ENCODE results near the gene DTX3L. TPM values are rescaled to one million over a fixed set of nuclear protein-coding genes. Genes with fewer than 3 reads are reported as not detected.

The DTX3L gene
- polyA plus RNA-seq, 3 donors = 8.6 to 29.0 (median 17.7) TPM

DNA sequence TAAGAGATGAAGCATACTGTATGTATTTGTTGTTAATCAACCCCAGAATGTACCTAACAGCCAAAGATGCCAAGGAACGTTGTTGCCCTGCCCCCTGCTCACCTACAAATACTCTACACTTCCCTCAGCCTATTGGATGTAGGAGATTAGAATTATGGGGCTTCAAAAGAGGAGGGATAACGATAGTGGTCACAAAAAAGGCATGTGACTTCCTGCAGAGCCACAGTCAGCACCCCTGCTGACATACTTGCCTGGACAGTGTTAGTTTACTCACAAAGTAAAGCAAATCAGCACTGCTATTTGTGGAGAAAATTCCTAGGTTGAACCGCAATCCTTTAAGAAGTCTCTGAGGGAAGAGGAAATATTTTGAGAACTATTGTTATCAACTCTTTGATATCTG lies 51.2 kb downstream of the DTX3L start:
- Mint-ChIP-seq H3K4me1 (peaks cover 4% of the 10 kb centered on the region), H3K27me3 (ENCODE audit: low read depth in 3 of 3) (peaks cover 0 to 4% (median 1%) of the 10 kb centered on the region in 3 donors), H3K4me3 (no peak overlapping the region), H3K27ac (no peak overlapping the region), H3K9me3 (peaks cover 0 to 3% (median 0%) of the 10 kb centered on the region in 7 donors), H3K36me3 (peaks cover 0 to 12% of the 10 kb centered on the region in 2 donors)
- Histone ChIP-seq H3K9ac (ENCODE audit: insufficient read depth, low read length, poor library complexity, severe bottlenecking) (no peak overlapping the region), H3K79me2 (ENCODE audit: insufficient read depth, low read length) (no peaks in the 10 kb centered on the region), H3K27ac (ENCODE audit: low read depth in 1 of 2, low read length in 2 of 2) (no peak overlapping the region), H3K4me2 (replicated peaks; ENCODE audit: extremely low read depth, low read length, poor library complexity, severe bottlenecking) (no peak overlapping the region), H3K4me1 (ENCODE audit: control insufficient read depth in 1 of 2, insufficient read depth in 2 of 2, low read length in 2 of 2) (no peaks in the 10 kb centered on the region), H3K4me3 (replicated peaks in 1 of 3; ENCODE audit: low read depth in 2 of 3, low read length in 3 of 3) (no peak overlapping the region), H3K9me3 (replicated peaks in 1 of 2; ENCODE audit: control insufficient read depth in 1 of 2, insufficient read depth in 1 of 2, low read length in 2 of 2) (no peaks in the 10 kb centered on the region), H3K36me3 (replicated peaks in 1 of 2; ENCODE audit: control insufficient read depth in 1 of 2, insufficient read depth in 2 of 2, low read length in 2 of 2) (no peaks in the 10 kb centered on the region), H4K20me1 (ENCODE audit: insufficient read depth, low read length) (no peaks in the 10 kb centered on the region), H2AFZ (ENCODE audit: insufficient read depth, low read depth, low read length, poor library complexity, severe bottlenecking) (no peak overlapping the region), H3K27me3 (ENCODE audit: control insufficient read depth in 2 of 2, insufficient read depth in 2 of 2, low read length in 2 of 2) (no peaks in the 10 kb centered on the region)
- WGBS (ENCODE audit: insufficient coverage) = no CpG with 5 or more reads among the region's 3 CpGs
- DNase-seq = no peak
- TF ChIP-seq, protein P1, sequence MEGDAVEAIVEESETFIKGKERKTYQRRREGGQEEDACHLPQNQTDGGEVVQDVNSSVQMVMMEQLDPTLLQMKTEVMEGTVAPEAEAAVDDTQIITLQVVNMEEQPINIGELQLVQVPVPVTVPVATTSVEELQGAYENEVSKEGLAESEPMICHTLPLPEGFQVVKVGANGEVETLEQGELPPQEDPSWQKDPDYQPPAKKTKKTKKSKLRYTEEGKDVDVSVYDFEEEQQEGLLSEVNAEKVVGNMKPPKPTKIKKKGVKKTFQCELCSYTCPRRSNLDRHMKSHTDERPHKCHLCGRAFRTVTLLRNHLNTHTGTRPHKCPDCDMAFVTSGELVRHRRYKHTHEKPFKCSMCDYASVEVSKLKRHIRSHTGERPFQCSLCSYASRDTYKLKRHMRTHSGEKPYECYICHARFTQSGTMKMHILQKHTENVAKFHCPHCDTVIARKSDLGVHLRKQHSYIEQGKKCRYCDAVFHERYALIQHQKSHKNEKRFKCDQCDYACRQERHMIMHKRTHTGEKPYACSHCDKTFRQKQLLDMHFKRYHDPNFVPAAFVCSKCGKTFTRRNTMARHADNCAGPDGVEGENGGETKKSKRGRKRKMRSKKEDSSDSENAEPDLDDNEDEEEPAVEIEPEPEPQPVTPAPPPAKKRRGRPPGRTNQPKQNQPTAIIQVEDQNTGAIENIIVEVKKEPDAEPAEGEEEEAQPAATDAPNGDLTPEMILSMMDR (IDR thresholded peaks at IDR 0.05) = no peak
- intact Hi-C loops (cut with micrococcal nuclease) = loop anchor here in 1 of 2 donors (10.0 kb wide), 1 partner anchor 51 kb away; the partner anchor contains the start of genes DTX3L and PARP9

DNA sequence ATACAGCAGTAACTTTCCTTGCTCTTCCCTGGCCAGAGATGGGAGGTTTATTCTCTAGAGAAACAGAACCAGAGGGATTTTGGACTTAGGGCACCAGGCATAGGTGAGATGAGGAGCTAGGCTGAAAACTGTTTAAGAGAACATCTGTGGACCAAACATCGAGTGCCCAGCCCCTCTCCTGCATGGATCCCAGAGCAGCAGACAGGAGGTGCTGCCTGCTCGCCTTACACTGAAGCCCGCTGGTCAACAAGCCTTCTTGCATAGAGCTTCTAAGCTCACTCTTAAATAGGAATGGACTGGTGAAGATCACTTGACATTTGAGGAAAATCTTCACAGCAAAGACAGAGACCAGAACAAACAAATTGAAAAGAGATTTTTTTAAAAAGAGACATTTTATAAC lies 54.5 kb downstream of the DTX3L start:
- intact Hi-C loops (cut with micrococcal nuclease) = loop anchor here in 1 of 2 donors (10.0 kb wide), 1 partner anchor 54 kb away; the partner anchor contains the start of genes DTX3L and PARP9
- Mint-ChIP-seq H3K4me1 (peaks cover under 1% of the 10 kb centered on the region), H3K27ac (no peak overlapping the region), H3K27me3 (ENCODE audit: low read depth in 3 of 3) (peaks cover 0 to 1% (median 0%) of the 10 kb centered on the region in 3 donors), H3K36me3 (peaks cover 0 to 21% of the 10 kb centered on the region in 2 donors), H3K4me3 (no peak overlapping the region), H3K9me3 (no peaks in the 10 kb centered on the region)
- H3K9ac ChIP-seq (ENCODE audit: insufficient read depth, low read length, poor library complexity, severe bottlenecking) = no peak overlapping the region
- no peak for DNase-seq
- no peak overlapping the region for H3K4me3 ChIP-seq (replicated peaks in 1 of 3; ENCODE audit: low read depth in 2 of 3, low read length in 3 of 3)
- H3K36me3 ChIP-seq (replicated peaks in 1 of 2; ENCODE audit: control insufficient read depth in 1 of 2, insufficient read depth in 2 of 2, low read length in 2 of 2) = no peaks in the 10 kb centered on the region
- WGBS (ENCODE audit: insufficient coverage) = 100% methylated on average over 1 of the region's 3 CpGs
- no peaks in the 10 kb centered on the region for H3K9me3 ChIP-seq (replicated peaks in 1 of 2; ENCODE audit: control insufficient read depth in 1 of 2, insufficient read depth in 1 of 2, low read length in 2 of 2)
- no peaks in the 10 kb centered on the region for H3K27me3 ChIP-seq (ENCODE audit: control insufficient read depth in 2 of 2, insufficient read depth in 2 of 2, low read length in 2 of 2)
- H3K79me2 ChIP-seq (ENCODE audit: insufficient read depth, low read length) = no peaks in the 10 kb centered on the region
- no peak overlapping the region for H3K4me2 ChIP-seq (replicated peaks; ENCODE audit: extremely low read depth, low read length, poor library complexity, severe bottlenecking)
- H3K27ac ChIP-seq (ENCODE audit: low read depth in 1 of 2, low read length in 2 of 2) = no peak overlapping the region
- TF ChIP-seq, protein P1 (IDR thresholded peaks at IDR 0.05) = no peak
- no peak overlapping the region for H2AFZ ChIP-seq (ENCODE audit: insufficient read depth, low read depth, low read length, poor library complexity, severe bottlenecking)
- H3K4me1 ChIP-seq (ENCODE audit: control insufficient read depth in 1 of 2, insufficient read depth in 2 of 2, low read length in 2 of 2) = no peaks in the 10 kb centered on the region
- no peaks in the 10 kb centered on the region for H4K20me1 ChIP-seq (ENCODE audit: insufficient read depth, low read length)
